GM08714 (cell line): ENCODE results near the gene PLOD3.

Experiments used
- H3K4me3 ChIP-seq: fragments of 200-500 bp; sonication (Bioruptor generic); 2 replicates; pipeline ENCODE4 v1.5.1; 2014; ENCODE audit warnings: mild to moderate bottlenecking, low read length, inconsistent platforms
- ZNF274 ChIP-seq: IDR thresholded peaks from 2 replicates; pipeline ENCODE4 v1.6.1; 2012; ENCODE audit warnings: mild to moderate bottlenecking, low read depth, low read length

Gene PLOD3

DNA sequence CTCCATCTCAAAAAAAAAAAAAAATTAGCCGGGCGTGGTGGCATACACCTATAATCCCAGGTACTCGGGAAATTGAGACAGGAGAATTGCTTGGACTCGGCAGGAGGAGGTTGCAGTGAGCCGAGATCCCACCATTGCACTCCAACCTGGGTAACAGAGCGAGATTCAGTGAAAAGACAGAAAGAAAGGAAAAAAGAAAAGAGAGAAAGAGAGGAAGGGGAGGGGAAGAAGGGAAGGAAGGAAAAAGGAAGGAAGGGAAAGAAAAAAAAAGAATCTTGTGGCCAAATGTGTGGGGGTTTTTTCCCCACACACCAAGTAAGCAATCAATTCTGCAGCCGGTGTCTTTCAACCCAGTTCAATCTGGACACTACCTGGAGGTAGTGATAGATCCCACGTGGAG, 28.3 kb downstream of the PLOD3 start:
- H3K4me3 ChIP-seq = no peak overlapping the region
- no peak for TF ChIP-seq ZNF274

DNA sequence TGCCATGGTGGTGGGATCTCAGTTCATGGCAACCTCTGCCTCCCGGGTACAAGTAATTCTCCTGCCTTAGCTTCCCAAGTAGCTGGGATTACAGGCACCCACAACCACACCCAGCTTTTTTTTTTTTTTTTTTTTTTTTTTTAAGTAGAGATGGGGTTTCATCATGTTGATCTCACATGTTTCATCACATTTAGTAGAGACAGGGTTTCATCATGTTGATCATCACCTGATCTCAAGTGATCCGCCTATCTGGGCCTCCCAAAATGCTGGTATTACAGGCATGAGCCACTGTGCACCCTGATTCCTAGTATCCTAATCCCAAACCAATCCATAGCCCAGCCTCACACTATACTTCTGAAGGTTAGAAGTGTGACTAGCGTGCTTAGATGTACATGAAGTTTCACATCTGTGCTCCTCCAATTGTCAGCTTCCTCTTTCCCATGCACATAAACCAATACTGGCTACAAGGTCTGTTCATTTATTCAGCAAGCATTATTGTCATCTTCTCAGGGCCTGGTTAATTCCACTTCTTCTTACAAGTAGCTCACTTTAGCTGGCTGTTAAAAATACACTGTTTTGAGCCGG, 30.4 kb downstream of the PLOD3 start:
- no peak for TF ChIP-seq ZNF274

DNA sequence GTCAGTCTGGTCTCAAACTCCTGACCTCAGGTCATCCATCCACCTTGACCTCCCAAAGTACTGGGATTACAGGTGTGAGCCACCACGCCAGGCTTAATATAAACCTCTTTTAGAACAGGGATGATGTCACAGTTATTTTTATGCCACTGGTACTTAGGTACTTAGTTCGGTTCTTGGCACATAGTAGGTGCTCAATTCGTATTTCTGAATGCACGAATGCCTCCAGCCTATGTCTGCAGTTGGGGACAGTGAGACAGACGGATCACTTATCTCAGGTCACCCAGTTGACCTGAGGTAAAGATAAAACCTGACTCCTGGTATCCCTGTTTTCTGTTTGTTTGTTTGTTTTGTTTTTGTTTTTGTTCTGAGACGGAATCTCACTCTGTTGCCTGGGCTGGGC, 31.2 kb downstream of the PLOD3 start:
- no peak overlapping the region for H3K4me3 ChIP-seq
- no peak for TF ChIP-seq ZNF274

More for the DNA sequence above, 30.4 kb downstream of the PLOD3 start:
- no peak overlapping the region for H3K4me3 ChIP-seq

DNA sequence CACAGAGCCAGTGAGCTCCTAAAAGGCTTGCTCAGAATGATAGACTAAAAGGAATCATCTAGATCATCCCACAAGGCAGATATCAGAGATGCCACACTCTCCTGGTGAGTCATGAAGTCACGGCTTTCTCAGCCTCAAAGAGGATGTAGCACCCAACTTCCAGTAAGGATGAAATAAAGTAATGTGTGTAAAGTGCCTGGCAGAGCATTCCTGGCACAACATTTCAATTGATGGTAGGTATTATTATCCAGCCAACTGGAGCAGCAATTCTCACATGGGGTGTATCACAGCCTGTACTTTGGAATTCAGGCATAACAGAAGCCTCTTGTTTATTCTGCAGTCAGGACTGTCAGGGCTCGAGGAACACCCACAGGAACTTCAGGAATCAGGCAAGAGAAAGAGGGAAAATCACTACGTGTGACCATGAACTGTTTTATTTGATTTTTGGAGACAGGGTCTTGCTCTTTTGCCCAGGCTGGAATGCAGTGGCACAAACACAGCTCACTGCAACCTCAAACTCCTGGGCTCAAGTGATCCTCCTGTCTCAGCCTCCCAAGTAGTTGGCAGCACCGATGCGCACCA, 32.0 kb downstream of the PLOD3 start:
- no peak for TF ChIP-seq ZNF274
- no peak overlapping the region for H3K4me3 ChIP-seq

DNA sequence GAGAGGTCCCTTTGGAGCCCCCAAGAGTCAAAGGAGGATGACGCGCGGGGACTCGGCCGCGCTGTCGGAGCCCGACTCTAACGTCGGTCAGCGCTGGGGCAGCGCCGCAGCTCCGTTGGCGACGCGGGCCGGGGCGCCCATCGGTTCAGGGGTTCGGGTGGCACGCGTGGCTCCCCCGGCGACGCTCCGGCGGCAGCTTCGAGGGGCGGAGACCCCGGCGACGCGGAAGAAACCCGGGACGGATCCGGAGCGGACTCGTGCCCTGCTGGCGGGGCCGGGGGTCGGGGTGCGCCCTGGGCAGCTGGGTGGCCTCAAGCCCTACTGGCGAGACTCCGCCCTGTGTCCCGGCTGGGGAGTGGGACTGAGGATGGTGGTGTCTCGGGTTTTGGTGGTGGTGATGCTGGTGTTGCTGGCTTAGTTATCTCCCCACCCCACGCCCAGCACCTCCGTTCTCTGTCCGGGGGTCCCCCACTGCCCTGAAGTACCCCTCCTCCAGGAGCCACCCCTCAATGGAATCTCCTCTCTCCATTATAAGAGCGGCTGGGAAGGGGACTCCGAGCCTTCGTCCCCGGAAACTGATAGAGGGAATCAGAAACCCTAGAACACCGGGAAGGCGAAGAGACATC, 37.1 kb downstream of the PLOD3 start, which contains the start of gene NAT16:
NAT16 (minus strand) TSS at position 164 of the 626 bp plus-strand sequence. CDS start 5,486 bp downstream, outside the sequence.
- TF ChIP-seq ZNF274 = no peak
- H3K4me3 ChIP-seq = no peak within 1 kb of the TSS

DNA sequence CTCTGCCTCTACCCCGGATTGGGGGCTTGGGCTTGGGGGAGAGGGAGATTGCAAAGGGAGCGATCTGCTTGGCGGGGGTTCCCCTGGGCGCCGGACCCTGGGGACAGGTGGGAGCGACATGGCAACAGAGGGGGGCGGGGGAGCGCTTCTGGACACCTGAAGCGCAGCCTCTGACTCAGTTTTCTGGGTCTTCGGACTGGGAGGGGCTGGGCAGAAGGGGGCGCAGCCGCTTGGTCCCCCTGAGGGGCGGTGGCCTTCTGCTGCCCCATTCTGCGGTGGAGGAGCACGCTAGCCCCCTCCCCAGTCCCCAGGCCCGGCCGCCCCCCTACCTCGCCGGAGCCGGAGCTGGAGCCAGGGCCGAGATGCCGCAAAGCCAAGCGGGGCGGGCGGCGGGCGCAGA, 37.7 kb downstream of the PLOD3 start:
- H3K4me3 ChIP-seq = no peak overlapping the region
- no peak for TF ChIP-seq ZNF274

DNA sequence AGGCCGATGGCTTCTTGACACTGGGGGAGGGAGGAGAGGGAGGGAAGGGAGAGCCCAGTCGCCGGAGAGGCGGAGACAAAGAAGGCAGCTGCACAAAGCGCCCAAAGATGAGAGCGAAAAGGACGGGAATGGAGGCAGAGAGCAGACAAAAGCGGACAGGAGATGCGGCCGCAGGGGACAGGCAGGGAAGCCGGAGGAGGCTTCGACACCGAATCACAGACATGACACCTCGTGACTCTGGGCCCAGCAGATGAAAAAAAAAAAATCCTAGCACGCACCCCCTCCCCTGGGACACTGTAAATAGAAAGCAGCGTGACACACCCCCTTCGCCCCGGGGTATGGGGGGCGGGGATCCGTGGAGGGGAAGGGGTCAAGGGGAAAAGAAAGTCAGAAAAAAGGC, 38.3 kb downstream of the PLOD3 start:
- no peak overlapping the region for H3K4me3 ChIP-seq
- no peak for TF ChIP-seq ZNF274

DNA sequence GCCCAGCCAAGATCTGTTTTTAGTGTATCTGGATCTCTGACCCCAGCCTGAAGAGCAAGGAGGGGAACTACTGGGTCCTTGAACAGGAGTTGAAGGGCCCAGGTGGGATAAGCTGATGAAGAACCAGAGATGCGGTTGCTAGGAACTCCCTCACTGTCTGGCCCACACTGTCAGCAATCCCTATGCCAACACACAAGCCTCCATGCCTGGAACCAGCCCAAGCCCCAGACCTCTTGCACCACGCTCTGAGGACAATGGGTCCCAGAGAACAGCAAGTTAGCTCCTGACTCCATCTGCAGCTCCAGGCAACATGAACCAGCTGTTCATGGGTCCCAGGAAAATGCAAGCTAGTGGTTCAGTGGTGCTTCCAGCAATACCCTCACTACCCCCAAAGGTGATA, 39.7 kb downstream of the PLOD3 start:
- no peak for TF ChIP-seq ZNF274
- no peak overlapping the region for H3K4me3 ChIP-seq

DNA sequence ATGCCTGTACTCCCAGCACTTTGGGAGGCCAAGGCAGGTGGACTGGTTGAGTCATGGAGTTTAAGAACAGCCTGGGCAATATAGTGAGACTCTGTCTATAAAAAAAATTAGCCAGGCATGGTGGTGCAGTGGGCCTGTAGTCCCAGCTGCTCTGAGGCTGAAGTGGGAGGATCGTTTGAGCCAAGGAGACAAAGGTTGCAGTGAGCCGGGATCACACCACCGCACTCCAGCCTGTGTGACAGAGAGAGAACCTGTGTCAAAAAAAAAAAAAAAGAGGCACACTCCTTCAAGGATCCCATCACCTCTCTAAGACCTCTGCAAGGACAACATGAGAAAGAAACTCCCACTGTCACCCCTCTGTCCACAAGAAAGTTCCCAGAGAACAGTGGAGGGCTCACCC, 41.7 kb downstream of the PLOD3 start:
- TF ChIP-seq ZNF274 = no peak

DNA sequence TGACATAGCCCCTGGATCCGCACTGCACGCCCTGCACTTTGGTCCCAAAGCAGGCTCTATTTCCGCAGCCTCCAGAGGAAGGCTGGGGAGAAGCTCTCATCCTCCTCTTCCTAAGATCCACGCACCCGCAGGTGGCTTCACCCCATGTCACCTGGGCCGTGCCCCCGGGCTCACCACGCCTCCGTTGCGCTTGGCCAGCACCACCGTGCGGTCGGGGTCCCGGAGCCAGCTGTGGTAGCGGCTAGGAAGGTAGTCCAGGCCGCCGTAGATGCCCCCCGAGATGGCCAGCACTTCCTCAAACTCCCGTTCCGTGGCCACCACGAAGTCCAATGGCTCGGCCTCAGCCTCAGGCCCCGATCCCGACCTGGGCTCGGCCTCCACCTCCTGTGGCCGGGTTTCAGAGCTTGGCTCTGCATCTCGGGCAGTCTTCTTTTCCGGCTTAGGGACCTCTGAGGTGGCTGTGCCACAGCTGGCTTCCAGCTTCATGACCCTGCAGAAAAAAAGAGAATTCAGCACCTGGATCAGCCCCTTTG, 43.0 kb downstream of the PLOD3 start:
- no peak for TF ChIP-seq ZNF274
- no peak overlapping the region for H3K4me3 ChIP-seq

More for the DNA sequence above, 41.7 kb downstream of the PLOD3 start:
- H3K4me3 ChIP-seq = no peak overlapping the region

DNA sequence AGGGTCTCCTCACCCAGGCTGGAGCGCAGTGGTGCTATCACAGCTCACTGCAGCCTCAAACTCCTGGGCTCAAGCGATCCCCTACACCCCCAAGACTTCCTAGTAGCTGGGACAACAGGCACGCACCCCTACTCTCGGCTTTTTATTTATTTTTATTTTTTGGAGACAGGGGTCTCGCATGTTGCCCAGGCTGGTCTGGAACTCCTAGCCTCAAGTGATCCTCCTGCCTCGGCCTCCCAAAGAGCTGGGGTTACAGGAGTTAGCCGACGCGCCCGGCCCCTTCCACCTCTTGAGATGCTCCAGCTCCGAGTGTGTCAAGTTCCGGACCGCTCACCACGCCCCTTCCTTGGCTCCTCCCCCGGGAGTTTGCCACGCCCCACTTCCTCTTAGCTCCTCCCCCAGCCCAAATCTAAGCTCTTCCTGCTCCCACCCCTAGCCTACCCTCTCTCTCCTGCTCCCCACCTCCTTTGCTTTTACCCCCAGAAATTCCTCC, 43.6 kb downstream of the PLOD3 start:
- H3K4me3 ChIP-seq = no peak overlapping the region
- TF ChIP-seq ZNF274 = no peak

DNA sequence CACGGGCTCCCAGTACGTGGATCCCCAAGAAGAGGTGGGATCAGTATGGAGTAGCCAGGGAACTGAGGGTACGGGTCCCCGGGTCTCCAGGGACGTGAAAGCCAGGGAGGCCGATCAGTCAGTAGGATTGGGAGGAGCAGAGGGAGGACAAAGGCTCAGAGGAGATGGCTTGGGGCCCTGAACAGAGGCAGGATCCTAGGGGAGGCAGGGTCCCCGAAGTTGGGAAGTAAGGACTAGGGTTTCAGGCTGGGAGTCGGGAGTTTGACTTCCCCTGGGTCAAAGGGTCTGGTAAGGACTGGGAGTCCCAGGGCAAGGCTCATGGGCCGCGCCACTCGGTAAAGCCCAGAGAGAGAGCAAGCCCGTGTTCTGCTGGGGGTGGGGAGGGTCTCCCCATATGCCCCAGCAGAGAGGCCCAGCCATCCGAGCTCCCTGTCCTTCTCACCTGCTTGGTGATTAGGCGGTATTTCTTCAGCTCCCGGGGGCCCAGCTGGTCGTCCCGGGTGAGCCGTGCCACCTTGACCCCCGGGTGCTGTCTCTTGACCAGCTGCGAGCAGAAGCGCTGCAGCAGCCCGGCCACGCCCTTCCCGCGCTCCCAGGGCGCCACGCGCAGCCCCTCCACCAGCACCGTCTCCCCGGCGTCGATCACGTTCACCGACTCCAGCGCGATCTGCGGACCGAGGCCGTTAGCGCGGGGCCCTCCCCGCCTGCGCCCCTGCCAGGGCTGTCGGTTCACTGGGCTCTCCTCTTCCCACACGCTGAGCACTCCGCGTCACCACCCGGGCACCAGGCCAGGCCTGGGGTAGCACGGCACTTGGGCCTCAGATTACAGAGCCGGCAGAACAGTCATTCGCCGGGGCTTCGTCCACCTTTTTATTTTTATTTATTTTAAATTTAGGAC, 44.3 kb downstream of the PLOD3 start:
- no peak for TF ChIP-seq ZNF274
- H3K4me3 ChIP-seq = no peak overlapping the region

DNA sequence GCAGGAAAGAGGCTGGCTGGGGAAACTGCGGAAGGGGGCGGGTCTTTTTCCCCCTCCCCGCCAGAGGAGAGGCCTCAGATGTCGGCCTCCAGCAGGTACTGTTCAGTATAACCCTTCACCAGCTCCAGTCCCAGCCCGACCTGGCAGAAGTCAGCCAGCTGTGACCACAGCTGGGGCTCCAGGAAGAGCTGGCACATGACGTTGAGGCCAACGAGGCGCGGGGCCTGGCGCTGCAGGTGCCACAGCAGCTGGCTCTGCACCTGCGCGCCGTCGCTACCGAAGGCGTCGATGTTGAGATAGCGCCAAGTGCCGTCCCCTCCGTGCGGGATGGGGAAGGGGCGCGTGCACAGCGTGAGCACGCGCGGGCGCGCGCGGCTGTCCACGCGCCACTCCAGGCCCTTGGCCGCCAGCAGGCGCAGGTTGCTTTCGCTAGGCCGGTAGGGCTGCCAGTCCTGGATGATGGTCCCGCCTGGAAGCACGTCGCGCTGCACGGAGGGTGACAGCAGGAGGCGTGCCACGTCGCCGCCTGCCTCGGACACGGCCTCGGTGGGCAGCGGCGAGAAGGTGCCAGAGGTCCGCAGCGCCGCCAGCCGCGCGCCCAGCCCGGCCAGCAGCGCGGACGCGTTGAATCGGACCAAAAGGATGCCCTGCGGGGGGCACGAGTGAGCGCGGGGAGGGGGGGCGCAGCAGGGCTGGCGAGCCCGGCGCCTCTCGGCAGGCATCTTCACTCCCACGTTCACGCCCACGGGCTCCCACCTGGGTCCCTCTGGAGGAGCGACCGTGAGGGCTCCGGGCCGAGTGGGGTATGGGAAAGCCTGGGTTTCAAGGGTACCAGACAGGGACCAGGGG, 45.2 kb downstream of the PLOD3 start:
- TF ChIP-seq ZNF274 = no peak
- H3K4me3 ChIP-seq = no peak overlapping the region
